WTC11 (cell line): ENCODE data around the gene FHAD1. TPM values are rescaled to one million over a fixed set of nuclear protein-coding genes. Genes with fewer than 3 reads are reported as not detected.

ENCODE experiments used
- ATAC-seq: fragments of 200-7000 bp; cut with Tn5 transposase; 2 replicates; pipeline ENCODE4 v1.10.0; 2021; ENCODE audit warnings: mild to moderate bottlenecking, moderate library complexity
- CTCF ChIA-PET: fragments of 300-600 bp; sonication (Branson Sonifier 250); formaldehyde crosslinking; loops from one replicate; lab custom pipeline; 2021; ENCODE audit warnings: antibody characterized with exemption; lab: Charles Lee
- POLR2A ChIA-PET: fragments of 350-600 bp; sonication (Branson Sonifier 250); formaldehyde crosslinking; loops from one replicate; lab custom pipeline; 2021; ENCODE audit warnings: antibody characterized with exemption; lab: Charles Lee
- DNase-seq: peaks from one replicate; pipeline ENCODE4 v3.0.0; 2021; ENCODE audit warnings: low spot score
- H3K27ac Mint-ChIP-seq: 2 replicates; pipeline ENCODE4 v1.8.0; 2021; ENCODE audit warnings: mixed read lengths
- H3K27me3 Mint-ChIP-seq: 2 replicates; pipeline ENCODE4 v1.8.0; 2021; ENCODE audit warnings: low read depth, mild to moderate bottlenecking, moderate library complexity, mixed read lengths
- H3K36me3 Mint-ChIP-seq: 2 replicates; pipeline ENCODE4 v1.8.0; 2021; ENCODE audit warnings: mixed read lengths
- H3K4me1 Mint-ChIP-seq: 2 replicates; pipeline ENCODE4 v1.8.0; 2022; ENCODE audit warnings: mixed read lengths
- H3K4me3 Mint-ChIP-seq: 2 replicates; pipeline ENCODE4 v1.8.0; 2021; ENCODE audit warnings: mild to moderate bottlenecking, moderate library complexity, mixed read lengths
- H3K9me3 Mint-ChIP-seq: 2 replicates; pipeline ENCODE4 v1.8.0; 2021; ENCODE audit warnings: mixed read lengths
- CBFB ChIP-seq: sonication (generic); formaldehyde crosslinking; IDR thresholded peaks from 2 replicates; pipeline ENCODE4 v1.8.1; 2022; ENCODE audit warnings: mild to moderate bottlenecking, low read depth, missing genetic modification reagents
- EMX1 ChIP-seq: fragments of 250-450 bp; sonication (Bioruptor Pico); IDR thresholded peaks from 2 replicates; pipeline ENCODE4 v1.8.0; 2021; ENCODE audit warnings: mild to moderate bottlenecking
- ESRRA ChIP-seq: sonication (generic); formaldehyde crosslinking; IDR thresholded peaks from 2 replicates; pipeline ENCODE4 v1.8.1; 2022; ENCODE audit warnings: mild to moderate bottlenecking, missing genetic modification reagents, borderline replicate concordance
- FOXJ3 ChIP-seq: sonication (generic); formaldehyde crosslinking; IDR thresholded peaks from 2 replicates; pipeline ENCODE4 v1.9.0; 2021; ENCODE audit warnings: missing genetic modification reagents, mild to moderate bottlenecking, borderline replicate concordance
- FOXP1 ChIP-seq: sonication (generic); formaldehyde crosslinking; IDR thresholded peaks from 2 replicates; pipeline ENCODE4 v1.8.0; 2022; ENCODE audit warnings: missing genetic modification reagents, mild to moderate bottlenecking, moderate library complexity, borderline replicate concordance
- GABPB1 ChIP-seq: sonication (generic); formaldehyde crosslinking; IDR thresholded peaks from 2 replicates; pipeline ENCODE4 v1.8.1; 2023; ENCODE audit warnings: mild to moderate bottlenecking, missing genetic modification reagents
- HMGA2 ChIP-seq: fragments of 250-450 bp; sonication (Bioruptor Pico); IDR thresholded peaks from 2 replicates; pipeline ENCODE4 v1.4.0; 2021; ENCODE audit warnings: mild to moderate bottlenecking, moderate library complexity
- IRF2 ChIP-seq: sonication (generic); formaldehyde crosslinking; IDR thresholded peaks from 2 replicates; pipeline ENCODE4 v1.8.0; 2022; ENCODE audit warnings: low read depth, missing genetic modification reagents, borderline replicate concordance
- MXD4 ChIP-seq: fragments of 250-450 bp; sonication (Bioruptor Pico); IDR thresholded peaks from 2 replicates; pipeline ENCODE4 v1.8.0; 2021; ENCODE audit warnings: mild to moderate bottlenecking, moderate library complexity, borderline replicate concordance
- NR2C2 ChIP-seq: sonication (generic); formaldehyde crosslinking; IDR thresholded peaks from 2 replicates; pipeline ENCODE4 v1.8.0; 2022; ENCODE audit warnings: mild to moderate bottlenecking, missing genetic modification reagents
- TP53 ChIP-seq: sonication (generic); formaldehyde crosslinking; IDR thresholded peaks from 2 replicates; pipeline ENCODE4 v1.8.1; 2023; ENCODE audit warnings: mild to moderate bottlenecking, missing genetic modification reagents
- ZNF219 ChIP-seq: sonication (generic); formaldehyde crosslinking; IDR thresholded peaks from 2 replicates; pipeline ENCODE4 v1.8.0; 2023; ENCODE audit warnings: missing genetic modification reagents, mild to moderate bottlenecking, borderline replicate concordance
- ZNF423 ChIP-seq: fragments of 250-450 bp; sonication (Bioruptor Pico); IDR thresholded peaks from 2 replicates; pipeline ENCODE4 v2.1.2; 2022; ENCODE audit warnings: mild to moderate bottlenecking, moderate library complexity
- total RNA-seq: library from RNA; stranded (reverse); gene quantifications from 3 replicates; pipeline ENCODE4 v1.2.3, GENCODE V29; 2021
- TF ChIP-seq, protein P1 (sequence below): sonication (generic); formaldehyde crosslinking; IDR thresholded peaks from 2 replicates; pipeline ENCODE4 v1.8.1; 2023; ENCODE audit warnings: mild to moderate bottlenecking, missing genetic modification reagents
- TF ChIP-seq, protein P2 (sequence below): sonication (generic); formaldehyde crosslinking; IDR thresholded peaks from 2 replicates; pipeline ENCODE4 v1.8.0; 2022; ENCODE audit warnings: mild to moderate bottlenecking, missing genetic modification reagents
- TF ChIP-seq, protein P3 (sequence below): fragments of 250-450 bp; sonication (Bioruptor Pico); IDR thresholded peaks from 2 replicates; pipeline ENCODE4 v1.8.0; 2021; ENCODE audit warnings: mild to moderate bottlenecking
- TF ChIP-seq, protein P4 (sequence below): sonication (generic); formaldehyde crosslinking; IDR thresholded peaks from 2 replicates; pipeline ENCODE4 v1.8.0; 2022; ENCODE audit warnings: mild to moderate bottlenecking, missing genetic modification reagents
- TF ChIP-seq, protein P5 (sequence below): sonication (generic); formaldehyde crosslinking; IDR thresholded peaks from 2 replicates; pipeline ENCODE4 v1.8.1; 2023; ENCODE audit warnings: mild to moderate bottlenecking, missing genetic modification reagents, borderline replicate concordance
- TF ChIP-seq, protein P6 (sequence below): fragments of 250-450 bp; sonication (Bioruptor Pico); IDR thresholded peaks from 2 replicates; pipeline ENCODE4 v1.9.0; 2021; ENCODE audit warnings: mild to moderate bottlenecking
- TF ChIP-seq, protein P7 (sequence below): sonication (generic); formaldehyde crosslinking; IDR thresholded peaks from 2 replicates; pipeline ENCODE4 v1.8.0; 2023; ENCODE audit warnings: missing genetic modification reagents, mild to moderate bottlenecking, borderline replicate concordance

FHAD1 gene
- total RNA-seq, 1 experiment from 2014 or later = 3.0 TPM

DNA sequence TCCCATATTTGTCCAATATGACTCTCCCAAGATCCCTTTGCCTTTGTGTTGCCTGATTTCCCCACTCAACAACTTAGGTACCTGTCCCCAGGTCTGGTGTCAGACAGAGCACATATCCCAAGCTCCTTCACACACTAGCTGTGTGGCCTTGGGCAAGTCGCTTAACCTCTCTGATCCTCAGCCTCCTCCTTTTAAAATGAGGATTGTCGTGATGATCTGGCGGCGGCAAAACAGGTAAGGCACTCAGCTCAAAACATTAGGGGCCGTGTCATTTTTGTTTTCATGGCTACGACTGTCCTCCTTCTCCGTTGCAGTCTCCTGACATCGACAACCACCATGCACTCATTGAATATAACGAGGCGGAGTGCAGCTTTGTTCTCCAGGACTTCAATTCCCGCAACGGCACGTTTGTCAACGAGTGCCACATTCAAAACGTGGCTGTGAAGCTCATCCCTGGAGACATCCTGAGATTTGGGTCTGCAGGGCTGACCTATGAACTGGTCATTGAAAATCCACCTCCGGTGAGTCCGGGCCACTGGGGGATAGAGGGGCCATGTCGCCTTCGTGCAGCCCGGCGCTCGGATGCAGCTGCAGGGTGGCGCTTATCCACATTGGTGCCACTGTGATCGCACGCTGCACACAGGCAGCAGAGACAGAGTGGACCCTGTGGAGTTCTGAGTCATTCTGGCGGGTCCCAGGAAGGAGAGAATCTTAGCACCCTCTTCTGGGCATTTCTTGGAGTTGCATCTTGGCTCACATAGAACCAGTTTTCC, 25.2 kb downstream of the FHAD1 start (continued):
- TF ChIP-seq, protein P1, sequence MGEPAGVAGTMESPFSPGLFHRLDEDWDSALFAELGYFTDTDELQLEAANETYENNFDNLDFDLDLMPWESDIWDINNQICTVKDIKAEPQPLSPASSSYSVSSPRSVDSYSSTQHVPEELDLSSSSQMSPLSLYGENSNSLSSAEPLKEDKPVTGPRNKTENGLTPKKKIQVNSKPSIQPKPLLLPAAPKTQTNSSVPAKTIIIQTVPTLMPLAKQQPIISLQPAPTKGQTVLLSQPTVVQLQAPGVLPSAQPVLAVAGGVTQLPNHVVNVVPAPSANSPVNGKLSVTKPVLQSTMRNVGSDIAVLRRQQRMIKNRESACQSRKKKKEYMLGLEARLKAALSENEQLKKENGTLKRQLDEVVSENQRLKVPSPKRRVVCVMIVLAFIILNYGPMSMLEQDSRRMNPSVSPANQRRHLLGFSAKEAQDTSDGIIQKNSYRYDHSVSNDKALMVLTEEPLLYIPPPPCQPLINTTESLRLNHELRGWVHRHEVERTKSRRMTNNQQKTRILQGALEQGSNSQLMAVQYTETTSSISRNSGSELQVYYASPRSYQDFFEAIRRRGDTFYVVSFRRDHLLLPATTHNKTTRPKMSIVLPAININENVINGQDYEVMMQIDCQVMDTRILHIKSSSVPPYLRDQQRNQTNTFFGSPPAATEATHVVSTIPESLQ (CRISPR knock-in tag) = no peak
- TF ChIP-seq GABPB1 (CRISPR knock-in tag) (no peak; the same call in 1 of the 2 replicates), FOXP1 (peak; percentile 83; the same call in 1 of the 2 replicates), ZNF219 (CRISPR knock-in tag) (no peak), FOXJ3 (CRISPR knock-in tag) (no peak), IRF2 (no peak)

DNA sequence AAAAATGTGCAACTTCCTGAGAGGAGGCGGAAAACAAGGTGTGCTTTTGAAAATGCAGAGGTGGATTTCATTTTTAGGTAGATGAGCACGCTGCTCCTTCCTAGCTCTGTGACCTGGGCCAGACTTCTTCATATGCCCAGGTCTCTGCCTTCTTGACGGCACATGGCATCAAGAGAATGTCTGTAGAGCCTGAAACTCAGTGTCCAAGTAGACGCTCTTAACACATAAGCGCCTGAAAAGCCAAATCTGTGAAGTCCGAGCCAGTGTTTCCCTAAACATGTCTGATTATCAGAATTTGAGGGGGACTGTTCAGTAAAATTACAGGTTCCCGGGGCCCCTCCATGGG, 25.7 kb downstream of the FHAD1 start:
- Mint-ChIP-seq H3K27ac (no peak overlapping the region), H3K4me3 (no peak overlapping the region)
- CTCF ChIA-PET = interaction anchor here (0.8 to 4.4 kb wide), 20 partner anchors 11 to 239 kb away, joined by 3 to 60 read pairs (median 6); partner anchors contain the start of gene TMEM51
- no peak for TF ChIP-seq ZNF219 (CRISPR knock-in tag)
- no peak for TF ChIP-seq ZNF423
- TF ChIP-seq CBFB = no peak
- no peak for TF ChIP-seq HMGA2 (CRISPR knock-in tag)
- TF ChIP-seq MXD4 (CRISPR knock-in tag) = no peak
- TF ChIP-seq, protein P2, sequence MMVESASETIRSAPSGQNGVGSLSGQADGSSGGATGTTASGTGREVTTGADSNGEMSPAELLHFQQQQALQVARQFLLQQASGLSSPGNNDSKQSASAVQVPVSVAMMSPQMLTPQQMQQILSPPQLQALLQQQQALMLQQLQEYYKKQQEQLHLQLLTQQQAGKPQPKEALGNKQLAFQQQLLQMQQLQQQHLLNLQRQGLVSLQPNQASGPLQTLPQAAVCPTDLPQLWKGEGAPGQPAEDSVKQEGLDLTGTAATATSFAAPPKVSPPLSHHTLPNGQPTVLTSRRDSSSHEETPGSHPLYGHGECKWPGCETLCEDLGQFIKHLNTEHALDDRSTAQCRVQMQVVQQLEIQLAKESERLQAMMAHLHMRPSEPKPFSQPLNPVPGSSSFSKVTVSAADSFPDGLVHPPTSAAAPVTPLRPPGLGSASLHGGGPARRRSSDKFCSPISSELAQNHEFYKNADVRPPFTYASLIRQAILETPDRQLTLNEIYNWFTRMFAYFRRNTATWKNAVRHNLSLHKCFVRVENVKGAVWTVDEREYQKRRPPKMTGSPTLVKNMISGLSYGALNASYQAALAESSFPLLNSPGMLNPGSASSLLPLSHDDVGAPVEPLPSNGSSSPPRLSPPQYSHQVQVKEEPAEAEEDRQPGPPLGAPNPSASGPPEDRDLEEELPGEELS (CRISPR knock-in tag) = no peak
- TF ChIP-seq ESRRA (CRISPR knock-in tag) = no peak
- TF ChIP-seq EMX1 (CRISPR knock-in tag) = no peak
- TF ChIP-seq, protein P3, sequence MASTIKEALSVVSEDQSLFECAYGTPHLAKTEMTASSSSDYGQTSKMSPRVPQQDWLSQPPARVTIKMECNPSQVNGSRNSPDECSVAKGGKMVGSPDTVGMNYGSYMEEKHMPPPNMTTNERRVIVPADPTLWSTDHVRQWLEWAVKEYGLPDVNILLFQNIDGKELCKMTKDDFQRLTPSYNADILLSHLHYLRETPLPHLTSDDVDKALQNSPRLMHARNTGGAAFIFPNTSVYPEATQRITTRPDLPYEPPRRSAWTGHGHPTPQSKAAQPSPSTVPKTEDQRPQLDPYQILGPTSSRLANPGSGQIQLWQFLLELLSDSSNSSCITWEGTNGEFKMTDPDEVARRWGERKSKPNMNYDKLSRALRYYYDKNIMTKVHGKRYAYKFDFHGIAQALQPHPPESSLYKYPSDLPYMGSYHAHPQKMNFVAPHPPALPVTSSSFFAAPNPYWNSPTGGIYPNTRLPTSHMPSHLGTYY = no peak
- TF ChIP-seq TP53 (CRISPR knock-in tag) = no peak
- TF ChIP-seq FOXJ3 (CRISPR knock-in tag) = no peak
- TF ChIP-seq, protein P4, sequence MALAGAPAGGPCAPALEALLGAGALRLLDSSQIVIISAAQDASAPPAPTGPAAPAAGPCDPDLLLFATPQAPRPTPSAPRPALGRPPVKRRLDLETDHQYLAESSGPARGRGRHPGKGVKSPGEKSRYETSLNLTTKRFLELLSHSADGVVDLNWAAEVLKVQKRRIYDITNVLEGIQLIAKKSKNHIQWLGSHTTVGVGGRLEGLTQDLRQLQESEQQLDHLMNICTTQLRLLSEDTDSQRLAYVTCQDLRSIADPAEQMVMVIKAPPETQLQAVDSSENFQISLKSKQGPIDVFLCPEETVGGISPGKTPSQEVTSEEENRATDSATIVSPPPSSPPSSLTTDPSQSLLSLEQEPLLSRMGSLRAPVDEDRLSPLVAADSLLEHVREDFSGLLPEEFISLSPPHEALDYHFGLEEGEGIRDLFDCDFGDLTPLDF (CRISPR knock-in tag) = no peak
- TF ChIP-seq, protein P5, sequence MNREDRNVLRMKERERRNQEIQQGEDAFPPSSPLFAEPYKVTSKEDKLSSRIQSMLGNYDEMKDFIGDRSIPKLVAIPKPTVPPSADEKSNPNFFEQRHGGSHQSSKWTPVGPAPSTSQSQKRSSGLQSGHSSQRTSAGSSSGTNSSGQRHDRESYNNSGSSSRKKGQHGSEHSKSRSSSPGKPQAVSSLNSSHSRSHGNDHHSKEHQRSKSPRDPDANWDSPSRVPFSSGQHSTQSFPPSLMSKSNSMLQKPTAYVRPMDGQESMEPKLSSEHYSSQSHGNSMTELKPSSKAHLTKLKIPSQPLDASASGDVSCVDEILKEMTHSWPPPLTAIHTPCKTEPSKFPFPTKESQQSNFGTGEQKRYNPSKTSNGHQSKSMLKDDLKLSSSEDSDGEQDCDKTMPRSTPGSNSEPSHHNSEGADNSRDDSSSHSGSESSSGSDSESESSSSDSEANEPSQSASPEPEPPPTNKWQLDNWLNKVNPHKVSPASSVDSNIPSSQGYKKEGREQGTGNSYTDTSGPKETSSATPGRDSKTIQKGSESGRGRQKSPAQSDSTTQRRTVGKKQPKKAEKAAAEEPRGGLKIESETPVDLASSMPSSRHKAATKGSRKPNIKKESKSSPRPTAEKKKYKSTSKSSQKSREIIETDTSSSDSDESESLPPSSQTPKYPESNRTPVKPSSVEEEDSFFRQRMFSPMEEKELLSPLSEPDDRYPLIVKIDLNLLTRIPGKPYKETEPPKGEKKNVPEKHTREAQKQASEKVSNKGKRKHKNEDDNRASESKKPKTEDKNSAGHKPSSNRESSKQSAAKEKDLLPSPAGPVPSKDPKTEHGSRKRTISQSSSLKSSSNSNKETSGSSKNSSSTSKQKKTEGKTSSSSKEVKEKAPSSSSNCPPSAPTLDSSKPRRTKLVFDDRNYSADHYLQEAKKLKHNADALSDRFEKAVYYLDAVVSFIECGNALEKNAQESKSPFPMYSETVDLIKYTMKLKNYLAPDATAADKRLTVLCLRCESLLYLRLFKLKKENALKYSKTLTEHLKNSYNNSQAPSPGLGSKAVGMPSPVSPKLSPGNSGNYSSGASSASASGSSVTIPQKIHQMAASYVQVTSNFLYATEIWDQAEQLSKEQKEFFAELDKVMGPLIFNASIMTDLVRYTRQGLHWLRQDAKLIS (CRISPR knock-in tag) = no peak
- TF ChIP-seq, protein P6, sequence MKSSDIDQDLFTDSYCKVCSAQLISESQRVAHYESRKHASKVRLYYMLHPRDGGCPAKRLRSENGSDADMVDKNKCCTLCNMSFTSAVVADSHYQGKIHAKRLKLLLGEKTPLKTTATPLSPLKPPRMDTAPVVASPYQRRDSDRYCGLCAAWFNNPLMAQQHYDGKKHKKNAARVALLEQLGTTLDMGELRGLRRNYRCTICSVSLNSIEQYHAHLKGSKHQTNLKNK (CRISPR knock-in tag) = no peak
- TF ChIP-seq, protein P7, sequence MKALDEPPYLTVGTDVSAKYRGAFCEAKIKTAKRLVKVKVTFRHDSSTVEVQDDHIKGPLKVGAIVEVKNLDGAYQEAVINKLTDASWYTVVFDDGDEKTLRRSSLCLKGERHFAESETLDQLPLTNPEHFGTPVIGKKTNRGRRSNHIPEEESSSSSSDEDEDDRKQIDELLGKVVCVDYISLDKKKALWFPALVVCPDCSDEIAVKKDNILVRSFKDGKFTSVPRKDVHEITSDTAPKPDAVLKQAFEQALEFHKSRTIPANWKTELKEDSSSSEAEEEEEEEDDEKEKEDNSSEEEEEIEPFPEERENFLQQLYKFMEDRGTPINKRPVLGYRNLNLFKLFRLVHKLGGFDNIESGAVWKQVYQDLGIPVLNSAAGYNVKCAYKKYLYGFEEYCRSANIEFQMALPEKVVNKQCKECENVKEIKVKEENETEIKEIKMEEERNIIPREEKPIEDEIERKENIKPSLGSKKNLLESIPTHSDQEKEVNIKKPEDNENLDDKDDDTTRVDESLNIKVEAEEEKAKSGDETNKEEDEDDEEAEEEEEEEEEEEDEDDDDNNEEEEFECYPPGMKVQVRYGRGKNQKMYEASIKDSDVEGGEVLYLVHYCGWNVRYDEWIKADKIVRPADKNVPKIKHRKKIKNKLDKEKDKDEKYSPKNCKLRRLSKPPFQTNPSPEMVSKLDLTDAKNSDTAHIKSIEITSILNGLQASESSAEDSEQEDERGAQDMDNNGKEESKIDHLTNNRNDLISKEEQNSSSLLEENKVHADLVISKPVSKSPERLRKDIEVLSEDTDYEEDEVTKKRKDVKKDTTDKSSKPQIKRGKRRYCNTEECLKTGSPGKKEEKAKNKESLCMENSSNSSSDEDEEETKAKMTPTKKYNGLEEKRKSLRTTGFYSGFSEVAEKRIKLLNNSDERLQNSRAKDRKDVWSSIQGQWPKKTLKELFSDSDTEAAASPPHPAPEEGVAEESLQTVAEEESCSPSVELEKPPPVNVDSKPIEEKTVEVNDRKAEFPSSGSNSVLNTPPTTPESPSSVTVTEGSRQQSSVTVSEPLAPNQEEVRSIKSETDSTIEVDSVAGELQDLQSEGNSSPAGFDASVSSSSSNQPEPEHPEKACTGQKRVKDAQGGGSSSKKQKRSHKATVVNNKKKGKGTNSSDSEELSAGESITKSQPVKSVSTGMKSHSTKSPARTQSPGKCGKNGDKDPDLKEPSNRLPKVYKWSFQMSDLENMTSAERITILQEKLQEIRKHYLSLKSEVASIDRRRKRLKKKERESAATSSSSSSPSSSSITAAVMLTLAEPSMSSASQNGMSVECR (CRISPR knock-in tag) = no peak
- TF ChIP-seq NR2C2 (CRISPR knock-in tag) = no peak

More for the DNA sequence above, 25.7 kb downstream of the FHAD1 start:
- H3K36me3 Mint-ChIP-seq = no peaks in the 10 kb centered on the region
- ATAC-seq (no peak), DNase-seq (no peak)
- POLR2A ChIA-PET = interaction anchor here (1.1 kb wide), 1 partner anchor 144 kb away, joined by 4 read pairs; no protein-coding TSS in a partner anchor
- peaks cover 9% of the 10 kb centered on the region for H3K4me1 Mint-ChIP-seq
- no peaks in the 10 kb centered on the region for H3K9me3 Mint-ChIP-seq
- peaks cover 6% of the 10 kb centered on the region for H3K27me3 Mint-ChIP-seq
